Measurements from ENCODE around the gene CLEC11A.

Gene CLEC11A

GRCh38 chr19:50705422-50706019 is 17.6 kb upstream of the CLEC11A start:
- peak in 1 of 5 experiments; percentile 41 for DNase-seq

- no peak for DNase-seq
These were observed 16.8 kb upstream of the CLEC11A start for GRCh38 chr19:50706387-50706786.

DNA sequence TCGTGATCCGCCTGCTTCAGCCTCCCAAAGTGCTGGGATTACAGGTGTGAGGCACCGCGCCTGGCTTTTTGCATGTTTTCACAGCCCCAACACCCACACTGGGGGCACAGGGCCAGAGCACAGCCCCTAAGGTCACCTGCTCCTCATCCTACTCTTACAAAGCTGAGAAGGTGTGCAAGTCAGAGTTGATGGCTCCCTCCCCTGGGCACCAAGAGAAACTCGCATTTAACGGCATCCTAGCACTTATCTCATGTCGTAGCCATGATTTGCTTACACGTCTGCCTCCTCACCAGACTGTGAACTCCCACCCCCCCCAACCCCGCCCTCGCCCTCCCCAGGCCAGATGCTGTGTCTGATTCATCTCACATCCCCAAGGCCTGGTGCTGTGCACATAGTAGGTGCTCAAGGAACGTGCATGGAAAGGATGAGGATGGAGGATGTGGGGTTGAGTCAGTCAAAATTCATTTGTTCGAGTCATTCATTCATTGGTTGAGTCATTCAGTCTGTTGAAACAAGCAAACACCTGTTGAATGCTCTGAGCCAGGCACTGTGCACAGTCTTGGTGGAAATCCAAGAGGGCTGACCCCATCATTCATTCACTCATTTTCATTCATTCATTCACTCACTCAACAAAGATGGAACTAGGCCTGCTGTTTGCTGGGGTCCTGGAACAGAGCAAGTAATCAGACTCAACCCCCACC is 14.8 kb upstream of the CLEC11A start:
- DNase-seq: no peak

- DNase-seq: no peak
These were observed 13.1 kb upstream of the CLEC11A start for GRCh38 chr19:50710094-50710493.

DNA sequence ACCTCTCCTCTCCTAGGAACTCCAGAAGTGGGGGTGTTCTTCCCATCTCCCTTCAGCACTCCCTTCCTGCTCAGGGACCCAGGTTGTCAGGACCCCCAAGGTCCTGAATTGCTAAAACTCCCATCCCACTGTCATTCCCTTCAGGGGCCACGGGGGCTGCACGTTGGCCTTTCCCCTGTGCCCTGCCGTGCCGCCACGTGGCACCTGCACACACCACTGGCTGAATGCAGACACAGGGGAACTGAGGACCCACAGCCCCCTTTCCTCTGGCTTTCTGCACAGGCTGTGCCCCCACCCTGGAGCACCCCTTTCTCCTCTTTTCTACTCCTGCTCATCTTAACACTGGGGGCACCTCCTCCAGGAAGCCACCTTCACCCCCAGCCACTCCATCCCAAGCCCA is 12.6 kb upstream of the CLEC11A start:
- no peak for DNase-seq

DNA sequence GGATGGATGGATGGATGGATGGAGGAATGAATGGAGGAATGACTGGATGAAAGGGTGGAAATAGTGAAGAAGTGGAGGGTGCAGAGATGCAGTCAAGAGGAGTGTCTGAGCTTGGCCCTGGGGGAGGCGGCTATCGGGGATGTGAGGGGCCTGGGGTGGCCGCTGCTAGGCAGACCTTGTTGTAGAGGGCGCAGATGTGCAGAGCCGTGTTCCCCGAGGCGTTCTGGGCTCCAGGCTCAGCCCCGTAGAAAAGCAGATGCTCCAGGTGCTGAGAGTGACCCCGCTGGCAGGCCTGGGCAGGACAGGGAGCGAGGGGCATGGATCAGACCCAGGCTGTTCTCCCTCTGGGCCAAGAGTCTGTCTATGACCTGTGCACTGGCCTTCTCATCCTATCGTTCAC is 12.0 kb upstream of the CLEC11A start:
- DNase-seq: no peak

GRCh38 chr19:50711805-50712204 is 11.4 kb upstream of the CLEC11A start:
- no peak for DNase-seq

- no peak for DNase-seq
These were observed 10.3 kb upstream of the CLEC11A start for GRCh38 chr19:50712833-50713232.

DNA sequence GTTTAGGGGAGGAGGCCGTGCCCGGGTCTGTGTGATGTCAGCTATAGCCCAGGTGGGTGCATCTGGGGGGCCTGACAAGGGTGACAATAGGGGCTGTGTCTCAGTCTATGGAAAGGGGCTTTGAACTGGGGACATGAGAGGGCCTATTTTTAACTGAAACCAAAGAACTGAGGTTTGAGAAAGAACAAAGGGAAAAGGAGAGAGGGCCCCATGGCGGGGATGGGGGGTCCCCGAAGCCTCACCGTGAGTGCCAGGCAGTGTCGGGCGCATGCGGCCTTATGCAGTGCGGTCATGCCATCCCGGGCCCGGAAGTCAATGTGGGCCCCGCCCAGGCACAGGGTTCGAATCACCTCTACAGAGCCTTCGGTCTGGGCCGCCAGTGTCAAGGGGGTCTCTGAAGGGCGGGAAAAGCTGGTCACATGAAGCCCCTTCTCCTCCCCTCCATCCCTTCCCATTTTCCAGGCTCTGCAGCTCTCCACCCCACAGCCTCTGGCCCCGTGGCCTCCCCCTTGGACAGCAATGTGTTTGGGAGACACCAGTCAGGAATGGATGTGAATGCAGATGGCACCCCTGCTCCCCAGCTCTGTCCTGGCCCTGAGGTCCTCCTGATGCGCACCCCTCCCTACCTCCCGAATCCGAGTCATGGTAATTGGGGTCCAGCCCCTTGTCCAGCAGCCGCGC is 9.5 kb upstream of the CLEC11A start:
- no peak for DNase-seq

GRCh38 chr19:50716178-50717025 is 6.8 kb upstream of the CLEC11A start:
- DNase-seq: no peak

DNA sequence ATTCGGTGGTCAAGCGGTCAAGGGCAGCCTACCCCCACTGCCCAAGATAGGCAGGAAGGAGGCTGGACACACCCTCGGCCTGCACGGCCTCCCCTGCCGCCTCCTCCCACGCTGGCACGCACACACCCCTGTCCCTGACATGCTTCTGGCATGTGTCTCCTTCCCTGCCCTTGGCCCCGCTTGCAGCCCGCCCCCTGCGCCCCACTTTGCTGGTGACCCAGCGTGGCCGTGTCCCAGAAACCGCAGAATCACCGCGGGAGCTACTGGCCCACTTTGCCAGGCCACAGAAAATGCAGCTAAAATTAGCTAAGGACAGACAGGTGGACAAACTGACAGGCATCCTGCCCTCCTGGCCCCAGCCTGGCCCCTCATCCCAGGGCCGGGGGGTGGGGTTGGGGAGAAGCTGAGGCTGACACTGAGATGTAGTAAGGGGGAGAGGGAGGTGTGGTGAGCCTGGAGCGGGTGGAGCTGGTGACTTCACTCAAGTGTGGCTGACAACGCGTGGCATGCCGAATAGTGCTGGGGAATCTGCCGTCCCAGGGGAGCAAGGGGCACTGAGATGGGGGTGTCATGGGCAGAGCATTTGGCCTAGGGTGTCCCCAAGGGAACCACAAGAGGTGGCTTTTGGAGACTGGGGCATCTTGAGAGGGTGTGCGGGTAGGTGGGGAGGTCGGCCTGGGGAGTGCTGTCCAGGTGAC is 6.0 kb upstream of the CLEC11A start:
- DNase-seq: no peak

DNA sequence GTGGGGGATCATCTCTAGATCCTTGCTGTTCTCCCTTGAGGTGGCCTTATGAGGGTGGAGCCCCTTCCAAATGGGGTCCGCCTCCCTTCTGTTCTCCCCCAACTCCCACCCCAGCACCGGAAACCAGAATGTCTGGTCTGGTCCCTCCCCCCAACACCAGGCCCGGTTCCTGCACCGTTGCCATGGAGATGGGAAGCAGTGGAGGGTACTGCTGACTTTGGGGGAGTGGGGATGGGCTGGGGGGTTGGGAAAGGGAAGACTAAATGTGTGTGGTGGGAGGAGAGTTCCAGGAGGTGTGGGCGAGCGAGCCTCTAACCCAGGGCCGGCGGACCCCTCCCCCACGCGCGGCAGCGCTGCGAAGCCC is 5.3 kb upstream of the CLEC11A start:
- no peak for DNase-seq

DNA sequence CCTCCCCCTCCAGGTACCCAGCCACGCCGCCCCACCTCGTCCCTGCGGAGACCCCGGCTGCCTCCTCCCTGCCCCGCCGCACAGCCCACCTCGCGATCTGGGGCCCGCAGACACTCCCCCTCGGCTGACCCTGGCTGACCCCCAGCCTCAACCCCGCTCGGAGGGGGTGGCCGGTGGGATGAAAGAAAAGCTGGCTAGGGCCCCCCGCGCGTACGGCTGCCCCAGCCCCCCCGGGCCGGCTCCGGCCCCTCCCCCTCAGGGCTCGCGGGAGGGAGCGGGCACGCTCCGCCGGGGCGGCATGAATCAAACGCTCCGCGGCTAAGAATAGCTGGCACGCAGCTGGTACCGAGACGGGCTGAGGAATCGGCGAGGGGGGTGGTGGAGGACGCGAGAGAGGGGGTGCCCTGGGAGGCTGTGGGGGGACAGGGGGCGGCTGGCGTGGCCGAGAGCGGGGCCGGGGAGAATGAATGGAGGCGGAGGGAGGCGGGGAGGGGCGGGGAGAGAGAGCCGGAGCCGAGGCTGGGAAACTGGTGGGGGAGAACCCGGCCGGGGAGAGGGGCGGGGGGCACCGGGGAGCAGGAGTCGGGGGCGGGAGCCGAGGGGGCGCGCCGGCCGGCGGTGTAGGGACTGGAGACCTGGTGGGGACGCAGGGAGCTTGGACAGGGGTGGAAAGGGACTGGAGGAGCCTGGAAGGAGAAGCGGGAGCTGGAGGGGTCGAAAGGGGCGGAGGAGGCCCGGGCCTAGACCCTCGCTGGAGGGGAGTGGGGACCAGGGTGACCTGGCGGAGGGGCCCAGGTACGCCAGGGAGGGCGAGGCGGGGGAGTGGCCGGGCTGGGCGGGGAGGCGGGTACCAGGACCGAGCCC is 4.7 kb upstream of the CLEC11A start:
- no peak for DNase-seq

- DNase-seq: no peak
These were observed 4.1 kb upstream of the CLEC11A start for GRCh38 chr19:50719119-50719435.

- no peak for DNase-seq
These were observed 3.6 kb upstream of the CLEC11A start, which contains the start of gene SHANK1 for GRCh38 chr19:50719566-50719965. TSS of gene SHANK1 (minus strand) at chr19:50719802. CDS start at chr19:50716919, 2,883 bp downstream.

DNA sequence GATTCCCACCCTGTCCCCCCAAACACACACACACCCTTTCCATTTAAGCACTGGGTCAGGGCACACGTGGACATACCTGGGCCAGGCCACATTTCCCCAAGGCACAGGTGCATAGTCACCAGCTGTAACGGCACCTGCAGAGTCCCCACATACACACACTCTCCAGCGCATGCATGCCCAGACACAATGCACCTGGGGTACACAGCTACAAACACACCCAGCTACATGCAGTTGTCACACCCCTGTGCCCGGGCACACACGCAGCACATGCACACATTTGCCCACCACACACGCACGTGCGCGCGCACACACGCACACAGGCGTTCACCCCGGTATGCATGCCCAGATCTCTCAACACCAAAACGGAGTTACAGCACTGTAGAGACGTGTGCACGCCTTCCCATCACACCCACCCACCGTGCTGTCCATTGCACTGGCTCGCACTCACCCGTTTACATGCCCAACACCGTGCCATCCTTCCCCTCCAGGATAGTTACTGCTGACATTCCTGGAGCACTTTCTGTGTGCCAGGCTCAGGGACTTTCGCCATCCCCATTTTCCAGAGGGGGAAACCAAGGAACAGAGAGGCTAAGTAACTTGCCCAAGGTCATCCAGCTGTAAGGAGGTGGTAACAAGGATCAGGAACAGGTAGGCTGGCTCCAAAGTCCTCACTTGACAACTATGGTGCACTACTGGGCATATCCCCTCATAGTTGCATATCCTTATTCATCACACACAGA is 2.8 kb upstream of the CLEC11A start:
- no peak for DNase-seq

- DNase-seq: no peak
These were observed 2.2 kb upstream of the CLEC11A start for GRCh38 chr19:50720921-50721381.

GRCh38 chr19:50721441-50722137 is 1.6 kb upstream of the CLEC11A start:
- no peak for DNase-seq

DNA sequence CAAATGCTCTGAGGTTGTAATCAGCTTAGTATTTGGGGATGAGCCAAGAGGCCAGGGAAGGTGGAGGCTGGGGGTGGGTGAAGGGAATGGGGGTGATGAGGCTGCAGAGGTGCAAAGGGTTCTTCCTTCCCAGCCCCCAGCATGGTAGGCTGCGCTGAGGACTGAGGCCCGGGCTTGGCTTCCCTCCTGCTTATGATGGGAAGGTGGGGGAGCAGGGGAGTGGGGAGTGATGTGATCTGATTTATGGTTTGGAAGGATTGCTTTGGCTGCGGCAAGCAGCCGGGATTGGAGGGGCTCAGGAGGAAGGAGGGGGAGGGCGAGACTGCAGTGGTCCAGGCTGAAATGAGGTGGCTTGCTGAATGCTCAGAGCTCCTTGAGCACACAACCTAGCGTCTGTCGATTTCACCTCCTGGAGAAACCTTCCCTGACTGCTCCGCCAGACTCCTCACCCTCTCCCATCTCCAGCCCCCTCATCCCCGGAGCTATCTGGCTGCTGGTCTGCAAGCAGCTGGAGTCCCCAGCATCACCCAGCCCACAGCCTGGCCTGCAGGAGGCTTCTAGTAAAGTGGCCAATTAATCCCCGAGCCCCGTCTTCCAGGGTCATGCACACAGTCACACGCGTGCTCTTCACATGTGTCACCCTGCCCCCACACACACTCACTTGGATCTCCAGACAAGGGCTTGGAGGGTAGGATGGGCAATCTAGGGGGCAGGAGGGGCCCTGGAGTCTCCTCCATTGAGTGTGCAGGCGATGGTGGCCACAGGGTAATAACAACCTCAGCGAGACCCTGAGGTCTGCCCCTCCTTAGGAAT is 757 bp upstream of the CLEC11A start:
- no peak for DNase-seq

Measured in T-helper 2 cell (primary cell).